Adipose tissue (tissue), 3 donors: Measurements from ENCODE around the gene RAB35. TPM values are rescaled to one million over a fixed set of nuclear protein-coding genes. Genes with fewer than 3 reads are reported as not detected.

Source experiments
- H3K27ac ChIP-seq: one replicate; pipeline ENCODE4 v1.5.1; 2013; ENCODE audit warnings: low read depth, low read length
- WGBS, 3 donors: extraction: QIAGEN DNeasy Blood & Tissue Kit; methylation state at CpG; one replicate each; pipeline ENCODE4 v1.1.7; 2013; 5-methylcytosine and 5-hydroxymethylcytosine counted together
- polyA plus RNA-seq, 3 donors: library from polyadenylated mRNA; stranded (reverse); fragments of 200-250 nt; gene quantifications; one replicate each; pipeline ENCODE4 v1.2.3, GENCODE V29; 2013
- donor health status: healthy with polysubstance abuse.
- donor health status: Bipolar disorder and iron deficiency.
- donor health status: healthy.

The RAB35 gene
- polyA plus RNA-seq, 3 donors: 13.1 to 33.0 (median 32.4) TPM

GRCh38 chr12:120137833-120138232, 21.3 kb upstream of the RAB35 start:
- H3K27ac ChIP-seq: no peak overlapping the region
- 85 to 93% (median 93%) methylated on average over 11 of the region's 11 CpGs for WGBS, 3 donors

- no peak overlapping the region for H3K27ac ChIP-seq
- 81 to 95% (median 92%) methylated on average over 11 of the region's 11 CpGs for WGBS, 3 donors
These were observed 19.7 kb upstream of the RAB35 start for GRCh38 chr12:120136093-120136770.

- WGBS, 3 donors: 96 to 97% (median 97%) methylated on average over 20 of the region's 20 CpGs
- H3K27ac ChIP-seq: no peak overlapping the region
These were observed 17.9 kb upstream of the RAB35 start for GRCh38 chr12:120134307-120134980.

- 73 to 94% (median 91%) methylated on average over 6 of the region's 6 CpGs for WGBS, 3 donors
- no peak overlapping the region for H3K27ac ChIP-seq
These were observed 16.4 kb upstream of the RAB35 start for GRCh38 chr12:120132863-120133385.

- 73 to 84% (median 74%) methylated on average over 9 of the region's 9 CpGs for WGBS, 3 donors
These were observed 15.7 kb upstream of the RAB35 start for GRCh38 chr12:120132054-120132836.

GRCh38 chr12:120131116-120131515, 14.6 kb upstream of the RAB35 start:
- no peak overlapping the region for H3K27ac ChIP-seq
- 94 to 96% (median 96%) methylated on average over 15 of the region's 15 CpGs for WGBS, 3 donors

More at GRCh38 chr12:120132054-120132836, 15.7 kb upstream of the RAB35 start:
- H3K27ac ChIP-seq: no peak overlapping the region

GRCh38 chr12:120130011-120130410, 13.5 kb upstream of the RAB35 start:
- H3K27ac ChIP-seq: no peak overlapping the region
- 88 to 94% (median 92%) methylated on average over 6 of the region's 6 CpGs for WGBS, 3 donors

GRCh38 chr12:120126635-120127005, 10.1 kb upstream of the RAB35 start:
- WGBS, 3 donors: 27 to 84% (median 31%) methylated on average over 2 of the region's 2 CpGs
- H3K27ac ChIP-seq: no peak overlapping the region

- no peak overlapping the region for H3K27ac ChIP-seq
- WGBS, 3 donors: 80 to 88% (median 85%) methylated on average over 6 of the region's 6 CpGs
These were observed 9.5 kb upstream of the RAB35 start for GRCh38 chr12:120125792-120126634.

- WGBS, 3 donors: 83 to 96% (median 90%) methylated on average over 4 of the region's 4 CpGs
- no peak overlapping the region for H3K27ac ChIP-seq
These were observed 8.5 kb upstream of the RAB35 start for GRCh38 chr12:120125029-120125428.

- WGBS, 3 donors: 61 to 85% (median 71%) methylated on average over 4 of the region's 4 CpGs
- no peak overlapping the region for H3K27ac ChIP-seq
These were observed 5.3 kb upstream of the RAB35 start for GRCh38 chr12:120121766-120122293.

GRCh38 chr12:120121343-120121742, 4.8 kb upstream of the RAB35 start:
- WGBS, 3 donors: 66 to 71% (median 69%) methylated on average over 2 of the region's 2 CpGs
- no peak overlapping the region for H3K27ac ChIP-seq

- H3K27ac ChIP-seq: no peak overlapping the region
- WGBS, 3 donors: 69 to 86% (median 71%) methylated on average over 9 of the region's 9 CpGs
These were observed 2.9 kb upstream of the RAB35 start for GRCh38 chr12:120119271-120119973.

- H3K27ac ChIP-seq: no peak overlapping the region
- 48 to 72% (median 64%) methylated on average over 11 of the region's 11 CpGs for WGBS, 3 donors
These were observed 1.9 kb upstream of the RAB35 start for GRCh38 chr12:120118321-120119061.

GRCh38 chr12:120117961-120118320, 1.4 kb upstream of the RAB35 start:
- H3K27ac ChIP-seq: no peak overlapping the region
- 27 to 51% (median 45%) methylated on average over 7 of the region's 7 CpGs for WGBS, 3 donors

GRCh38 chr12:120116792-120117651, 469 bp upstream of the RAB35 start:
- H3K27ac ChIP-seq: no peak overlapping the region
- 1% methylated on average over 68 to 91 of the region's 91 CpGs for WGBS, 3 donors
